A549 (cell line): ENCODE data around the gene KRTAP10-7.

Experiments
- POLR2A ChIP-seq: IDR thresholded peaks from 2 replicates; pipeline ENCODE4 v1.6.1; 2012; ENCODE audit warnings: mild to moderate bottlenecking, low read length
- TF ChIP-seq, protein P1 (sequence below): fragments of >200 bp; sonication (Bioruptor Twin); formaldehyde crosslinking; IDR thresholded peaks from 3 replicates; pipeline ENCODE4 v1.5.1; 2016

DNA sequence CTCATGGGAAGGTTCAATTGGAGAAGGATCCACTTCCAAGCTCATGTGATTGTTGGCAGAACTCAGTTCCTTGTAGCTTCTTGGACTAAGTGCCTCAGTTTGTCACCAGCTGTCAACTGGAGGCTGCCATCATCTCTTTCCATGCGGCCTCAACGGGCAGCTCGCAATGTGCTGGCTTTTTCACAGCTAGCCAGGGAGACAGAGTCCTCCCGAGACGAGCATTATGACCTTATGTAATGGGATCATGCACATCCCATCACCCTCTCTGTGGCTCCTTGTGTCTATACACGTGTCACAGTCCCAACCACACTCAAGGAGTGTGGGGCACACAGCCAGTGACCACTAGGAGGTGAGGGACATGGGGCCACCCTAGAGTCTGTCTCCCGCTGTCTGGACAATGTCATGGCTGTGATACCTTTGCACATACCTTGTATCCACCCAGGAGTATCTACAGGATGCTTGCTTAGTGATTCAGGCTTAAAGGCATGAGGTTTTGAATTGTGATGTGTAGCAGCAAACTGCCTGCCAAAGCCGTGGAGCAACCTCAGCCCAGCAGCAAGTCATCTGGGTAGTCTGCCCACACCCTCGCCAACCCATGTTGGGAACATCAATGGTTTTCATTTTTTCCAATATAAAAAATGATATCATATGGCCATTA, 4.2 kb upstream of the KRTAP10-7 start:
- TF ChIP-seq, protein P1, sequence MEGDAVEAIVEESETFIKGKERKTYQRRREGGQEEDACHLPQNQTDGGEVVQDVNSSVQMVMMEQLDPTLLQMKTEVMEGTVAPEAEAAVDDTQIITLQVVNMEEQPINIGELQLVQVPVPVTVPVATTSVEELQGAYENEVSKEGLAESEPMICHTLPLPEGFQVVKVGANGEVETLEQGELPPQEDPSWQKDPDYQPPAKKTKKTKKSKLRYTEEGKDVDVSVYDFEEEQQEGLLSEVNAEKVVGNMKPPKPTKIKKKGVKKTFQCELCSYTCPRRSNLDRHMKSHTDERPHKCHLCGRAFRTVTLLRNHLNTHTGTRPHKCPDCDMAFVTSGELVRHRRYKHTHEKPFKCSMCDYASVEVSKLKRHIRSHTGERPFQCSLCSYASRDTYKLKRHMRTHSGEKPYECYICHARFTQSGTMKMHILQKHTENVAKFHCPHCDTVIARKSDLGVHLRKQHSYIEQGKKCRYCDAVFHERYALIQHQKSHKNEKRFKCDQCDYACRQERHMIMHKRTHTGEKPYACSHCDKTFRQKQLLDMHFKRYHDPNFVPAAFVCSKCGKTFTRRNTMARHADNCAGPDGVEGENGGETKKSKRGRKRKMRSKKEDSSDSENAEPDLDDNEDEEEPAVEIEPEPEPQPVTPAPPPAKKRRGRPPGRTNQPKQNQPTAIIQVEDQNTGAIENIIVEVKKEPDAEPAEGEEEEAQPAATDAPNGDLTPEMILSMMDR = no peak
- no peak for TF ChIP-seq POLR2A
